ENCODE results near the gene INHBA.

Gene INHBA

DNA sequence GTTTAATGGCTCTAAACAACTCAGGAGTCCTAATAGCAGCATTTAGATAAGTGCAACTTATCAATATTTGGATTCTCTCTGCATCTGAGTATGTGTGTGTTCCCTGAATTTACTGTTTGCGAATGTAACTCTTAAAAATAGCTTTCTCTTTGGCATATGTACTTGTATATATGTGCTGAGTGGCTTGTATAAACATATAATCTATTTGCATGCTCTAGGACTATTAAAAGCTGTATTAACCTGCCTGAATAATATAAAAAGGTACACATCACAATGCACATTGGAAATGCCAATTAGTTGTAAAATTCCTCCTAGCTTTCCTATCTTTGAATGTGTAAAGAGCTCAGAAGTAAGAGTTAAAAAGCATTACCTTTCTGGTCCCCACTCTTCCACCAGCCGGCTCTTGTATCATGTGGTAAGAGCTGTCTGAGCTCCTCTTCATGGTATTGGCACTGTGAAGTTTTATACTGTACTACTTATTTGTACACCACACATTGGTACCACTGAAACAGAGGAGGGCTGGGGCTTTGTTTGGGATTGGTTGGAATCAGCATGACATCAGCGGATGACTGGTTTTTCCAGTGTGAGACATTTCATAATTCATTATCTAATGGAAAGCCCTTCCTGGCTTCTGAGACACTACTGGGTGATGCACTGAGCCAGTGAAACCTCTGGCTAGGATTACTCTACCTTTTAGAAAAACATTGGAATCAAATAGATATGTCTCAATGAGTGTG lies at the start of gene INHBA:
Gene INHBA, minus strand, starts transcription at position 456 of the 737 bp plus-strand sequence. CDS start 2,716 bp downstream, outside the sequence.
- no peak for DNase-seq (ENCODE audit: low spot score)

GRCh38 chr7:41752615-41753014 lies 49.7 kb upstream of the INHBA start:
- DNase-seq (ENCODE audit: low spot score) = no peak

- DNase-seq (ENCODE audit: low spot score) = no peak
Measured at GRCh38 chr7:41750661-41751540, 48.0 kb upstream of the INHBA start.

DNA sequence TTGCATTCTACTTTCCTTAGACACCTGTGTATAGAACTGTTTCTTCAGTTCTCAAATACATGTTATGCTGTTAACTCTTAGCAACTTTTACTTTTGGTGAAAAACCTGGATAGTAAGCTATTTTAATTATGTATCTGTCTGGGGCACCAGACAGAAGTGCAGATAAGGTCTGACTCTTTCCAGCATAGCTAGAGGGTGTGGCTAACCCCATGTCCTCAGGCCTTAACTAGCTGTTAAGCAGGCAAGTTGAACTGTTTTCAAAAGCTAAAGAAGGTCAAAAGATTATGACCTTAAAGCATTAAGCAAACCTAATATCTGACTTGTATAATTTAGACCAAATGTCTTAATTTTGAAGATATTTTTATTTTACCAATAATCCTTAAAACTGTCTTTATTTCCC lies 45.1 kb upstream of the INHBA start:
- DNase-seq (ENCODE audit: low spot score) = no peak

GRCh38 chr7:41745451-41745850 lies 42.6 kb upstream of the INHBA start:
- no peak for DNase-seq (ENCODE audit: low spot score)

GRCh38 chr7:41744161-41744560 lies 41.3 kb upstream of the INHBA start:
- no peak for DNase-seq (ENCODE audit: low spot score)

DNA sequence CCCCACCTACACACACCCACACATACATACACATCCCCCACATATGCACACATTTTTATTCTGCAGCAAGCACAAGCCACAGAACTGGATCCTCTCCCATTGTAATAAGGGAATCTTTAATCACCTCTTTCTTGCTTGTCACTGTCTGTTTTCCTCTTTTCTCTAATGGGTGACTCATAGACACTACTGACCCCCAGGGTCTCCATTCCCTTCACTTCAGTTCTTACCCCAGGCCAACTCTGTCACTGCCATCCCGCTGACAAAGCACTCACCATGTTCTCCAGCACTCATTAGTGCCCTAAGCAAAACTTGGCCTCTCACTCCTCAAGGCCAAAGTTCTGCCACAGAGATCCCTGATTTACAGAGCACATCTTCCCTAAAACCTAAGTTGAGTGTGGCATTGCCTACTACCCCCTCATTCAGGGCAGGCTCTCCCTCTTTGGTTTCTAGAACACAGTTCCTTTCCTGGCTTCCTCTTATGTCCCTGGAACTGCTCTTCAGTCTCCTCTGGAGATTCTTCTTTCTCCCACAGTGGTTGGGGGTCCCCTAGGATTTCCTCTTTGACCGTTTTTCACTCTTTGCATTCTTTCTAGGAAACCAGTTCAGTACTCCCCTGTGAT lies 39.6 kb upstream of the INHBA start:
- no peak for DNase-seq (ENCODE audit: low spot score)

DNA sequence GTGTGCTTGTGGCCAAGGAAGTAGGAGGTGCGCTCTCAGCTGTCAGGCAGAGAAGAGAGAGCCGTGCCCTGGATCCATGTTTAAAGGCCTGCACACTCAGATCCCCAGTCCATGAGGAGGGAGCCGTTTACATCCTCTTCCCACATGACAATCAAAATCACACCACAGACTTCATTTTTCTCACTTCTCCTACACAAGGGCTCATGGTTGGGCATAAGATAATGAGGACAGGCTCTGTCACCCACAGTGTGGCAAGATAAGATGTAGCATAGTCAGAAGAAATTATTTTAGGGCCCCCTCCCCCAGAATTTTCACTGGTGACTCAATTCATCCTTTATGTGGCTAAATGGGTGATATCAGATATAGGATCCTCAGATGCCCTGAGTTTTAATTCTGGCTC lies 35.9 kb upstream of the INHBA start:
- DNase-seq (ENCODE audit: low spot score) = no peak

GRCh38 chr7:41738336-41738735 lies 35.4 kb upstream of the INHBA start:
- no peak for DNase-seq (ENCODE audit: low spot score)

DNA sequence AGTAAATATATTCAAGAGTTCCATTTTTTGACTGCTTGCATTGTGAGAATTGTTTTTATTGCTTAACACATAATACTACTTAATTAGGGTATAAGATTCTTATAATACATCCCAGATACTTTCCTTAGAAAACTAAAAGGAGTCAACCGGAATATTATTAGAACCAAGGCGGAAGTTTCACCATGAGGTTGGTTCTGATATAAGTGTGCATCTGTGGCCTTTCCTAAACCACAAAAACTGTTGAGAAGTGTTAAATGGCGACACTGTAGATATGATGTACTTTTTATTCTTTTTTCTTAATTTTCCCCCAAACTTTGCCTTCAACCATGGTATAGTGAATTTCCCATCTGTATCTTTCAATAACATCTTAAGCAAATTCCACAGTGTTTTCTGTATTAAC lies 32.3 kb upstream of the INHBA start:
- no peak for DNase-seq (ENCODE audit: low spot score)

GRCh38 chr7:41732843-41733306 lies 30.0 kb upstream of the INHBA start:
- no peak for DNase-seq (ENCODE audit: low spot score)

DNA sequence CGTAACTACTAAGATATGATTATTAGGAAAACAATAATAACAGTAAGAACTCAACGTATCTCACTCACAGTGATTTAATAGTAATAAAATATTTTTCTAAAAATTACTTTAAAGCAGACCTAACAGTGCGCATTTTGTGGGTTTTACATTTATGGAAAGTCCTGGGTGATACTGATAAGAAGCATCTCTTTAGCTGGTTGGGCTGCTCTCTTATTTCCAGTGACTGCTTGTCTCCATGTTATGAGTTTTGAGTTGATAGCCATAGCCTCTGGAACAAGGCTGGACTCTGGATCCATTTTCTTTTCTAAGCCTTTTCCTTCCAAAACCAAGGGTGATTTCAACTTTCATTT lies 29.5 kb upstream of the INHBA start:
- no peak for DNase-seq (ENCODE audit: low spot score)

- no peak for DNase-seq (ENCODE audit: low spot score)
Measured at GRCh38 chr7:41731493-41732435, 28.9 kb upstream of the INHBA start.

DNA sequence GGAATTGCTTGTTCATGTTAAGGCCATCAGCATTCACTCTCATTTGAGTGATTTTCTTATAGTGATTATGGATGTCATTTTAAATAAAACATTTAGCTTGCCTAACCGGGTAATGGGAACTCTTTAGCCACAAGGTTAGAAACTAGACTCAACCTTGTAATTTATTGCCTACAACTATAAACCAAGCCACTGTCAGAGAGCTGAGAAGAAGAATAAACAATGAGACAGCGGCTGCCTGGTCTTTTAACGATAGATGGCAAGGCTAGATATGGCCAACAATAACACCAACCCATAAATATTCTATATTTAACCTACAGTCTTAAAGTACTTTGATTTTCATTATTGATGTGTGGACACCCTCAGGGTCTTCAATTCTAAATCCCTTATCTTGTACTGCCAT lies 27.8 kb upstream of the INHBA start:
- DNase-seq (ENCODE audit: low spot score) = no peak

DNA sequence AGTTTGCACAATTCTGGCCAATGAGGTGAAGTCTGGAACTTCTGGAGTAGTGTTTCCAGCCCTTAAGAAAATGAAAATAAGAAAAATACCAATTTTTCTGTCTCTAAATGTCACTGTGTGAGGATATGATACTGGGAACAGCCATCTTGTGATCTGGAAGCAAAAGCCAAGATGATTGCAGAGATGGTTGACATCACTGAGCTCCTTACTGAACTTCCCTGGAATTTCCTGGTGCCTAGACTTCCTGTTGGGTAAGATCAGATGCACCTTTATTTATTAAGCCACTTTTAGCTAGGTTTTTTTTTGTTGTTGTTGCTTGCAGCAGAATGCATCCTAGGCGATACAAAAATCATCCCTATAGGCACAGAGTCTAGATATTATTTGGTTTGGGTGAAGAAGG lies 27.3 kb upstream of the INHBA start:
- DNase-seq (ENCODE audit: low spot score) = no peak

DNA sequence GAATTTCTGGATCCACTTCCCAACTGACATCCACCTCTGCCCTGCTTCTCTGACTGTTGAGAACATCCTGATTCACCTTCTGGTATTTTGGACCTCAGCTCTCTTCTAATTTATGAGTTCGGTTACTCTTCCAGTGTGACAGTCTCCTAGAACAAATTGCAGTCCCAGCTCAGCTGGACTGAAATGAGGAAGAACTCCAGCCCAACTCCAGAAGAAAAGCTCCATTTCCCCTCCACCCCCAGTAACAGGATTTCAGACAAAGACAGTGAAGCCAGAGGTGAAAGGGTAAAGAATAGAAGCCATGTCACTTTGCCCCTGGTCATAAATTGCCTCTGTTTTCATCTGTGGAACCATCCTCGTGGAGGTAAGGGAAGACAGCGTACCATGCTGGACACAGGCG lies 26.2 kb upstream of the INHBA start:
- no peak for DNase-seq (ENCODE audit: low spot score)

DNA sequence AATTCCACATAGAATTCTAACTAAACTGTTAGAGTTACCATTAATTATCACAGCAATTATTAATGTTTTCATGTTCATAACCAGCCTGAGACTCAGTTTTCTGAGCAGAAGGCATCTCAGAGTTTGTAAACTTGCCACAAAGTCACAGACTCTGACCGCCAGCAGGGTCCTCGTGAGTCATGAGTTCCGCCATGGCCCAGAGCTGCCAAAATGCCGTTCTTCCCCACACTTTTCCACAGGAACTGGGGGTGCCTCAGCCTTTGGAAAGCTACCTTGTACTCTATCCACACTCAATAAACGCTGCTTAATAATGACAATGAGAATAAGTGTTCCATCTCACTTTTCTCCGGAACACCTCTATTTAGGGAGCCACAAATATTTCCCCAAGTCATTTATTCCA lies 22.1 kb upstream of the INHBA start:
- no peak for DNase-seq (ENCODE audit: low spot score)

DNA sequence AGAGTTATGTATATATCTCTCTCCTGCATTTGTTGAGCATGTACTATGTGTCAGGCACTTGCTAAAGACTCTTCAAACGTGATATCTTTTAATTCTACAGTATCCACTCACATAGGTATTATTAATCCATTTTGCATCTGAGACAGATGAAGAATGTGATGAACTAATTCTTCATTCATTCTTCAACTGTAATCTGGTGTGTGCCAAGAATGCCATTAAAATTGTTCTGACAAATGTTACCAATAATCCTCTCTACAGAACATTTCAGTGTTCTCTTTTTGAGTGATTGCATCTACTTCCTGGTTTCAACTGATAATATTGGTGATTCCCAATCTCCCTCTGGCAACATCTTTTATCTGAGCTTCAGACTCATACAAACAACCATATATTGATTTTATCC lies 18.0 kb upstream of the INHBA start:
- no peak for DNase-seq (ENCODE audit: low spot score)

DNA sequence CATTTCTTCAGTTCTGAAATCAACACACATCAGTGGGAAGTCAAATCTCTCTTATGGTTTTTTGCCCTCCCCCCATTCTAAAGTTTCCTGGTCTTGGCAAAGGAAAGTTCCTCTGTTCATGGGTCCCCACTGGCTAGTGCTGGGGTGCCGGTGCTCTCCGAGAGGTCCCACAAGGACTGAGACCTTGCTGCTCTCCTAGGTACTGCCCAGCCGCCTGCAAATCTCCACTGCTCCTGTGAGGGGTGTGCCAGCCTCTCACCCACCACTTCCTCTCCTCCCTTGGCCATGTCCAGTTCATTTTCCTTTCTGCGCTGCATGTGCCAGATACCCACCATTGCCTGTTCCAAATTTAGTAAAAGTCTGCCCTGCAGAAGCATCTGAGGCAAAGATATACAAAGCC lies 17.2 kb upstream of the INHBA start:
- no peak for DNase-seq (ENCODE audit: low spot score)

GRCh38 chr7:41716691-41717090 lies 13.8 kb upstream of the INHBA start:
- no peak for DNase-seq (ENCODE audit: low spot score)

DNA sequence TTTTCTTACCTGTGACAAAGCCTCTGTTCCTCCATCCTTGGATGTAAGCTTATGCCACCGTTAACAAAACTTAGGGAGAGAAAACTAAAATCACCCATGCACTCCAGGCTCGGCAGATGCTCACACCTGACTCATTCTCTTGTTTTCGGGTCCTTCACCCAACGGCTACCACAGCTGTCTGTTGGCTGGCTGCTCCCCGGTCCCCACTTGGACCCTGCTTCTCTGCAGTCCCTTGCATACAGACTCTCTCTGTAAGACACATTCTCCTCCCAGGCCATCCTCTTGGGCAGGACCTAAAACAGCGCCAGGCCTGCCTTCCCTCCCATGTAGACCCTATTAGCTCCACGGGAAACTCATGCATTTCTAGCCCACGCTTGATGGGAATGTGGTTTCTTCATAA lies 12.1 kb upstream of the INHBA start:
- DNase-seq (ENCODE audit: low spot score) = no peak

Data from HuH-7 (cell line).